GM18507 (cell line): ENCODE results near the gene TAGLN2.
"Not testable (repeated sequence)": the region's sequence is repeated elsewhere in the genome, so short reads cannot be mapped to it uniquely, and the experiment has no call there.

Experiments used
- DNase-seq: peaks from one replicate; pipeline ENCODE4 v3.0.0; 2011; ENCODE audit warnings: low read depth; ENCODE audit not compliant: insufficient read length; ENCODE audit errors: extremely low spot score
- FAIRE-seq: peaks from 2 replicates; lab custom pipeline; 2011; peaks lifted over from hg19 to GRCh38; lab: Jason Lieb, UNC

Gene TAGLN2

GRCh38 chr1:159911326-159912070, 13.8 kb downstream of the TAGLN2 start:
- DNase-seq, result no peak
- no peak for FAIRE-seq

DNA sequence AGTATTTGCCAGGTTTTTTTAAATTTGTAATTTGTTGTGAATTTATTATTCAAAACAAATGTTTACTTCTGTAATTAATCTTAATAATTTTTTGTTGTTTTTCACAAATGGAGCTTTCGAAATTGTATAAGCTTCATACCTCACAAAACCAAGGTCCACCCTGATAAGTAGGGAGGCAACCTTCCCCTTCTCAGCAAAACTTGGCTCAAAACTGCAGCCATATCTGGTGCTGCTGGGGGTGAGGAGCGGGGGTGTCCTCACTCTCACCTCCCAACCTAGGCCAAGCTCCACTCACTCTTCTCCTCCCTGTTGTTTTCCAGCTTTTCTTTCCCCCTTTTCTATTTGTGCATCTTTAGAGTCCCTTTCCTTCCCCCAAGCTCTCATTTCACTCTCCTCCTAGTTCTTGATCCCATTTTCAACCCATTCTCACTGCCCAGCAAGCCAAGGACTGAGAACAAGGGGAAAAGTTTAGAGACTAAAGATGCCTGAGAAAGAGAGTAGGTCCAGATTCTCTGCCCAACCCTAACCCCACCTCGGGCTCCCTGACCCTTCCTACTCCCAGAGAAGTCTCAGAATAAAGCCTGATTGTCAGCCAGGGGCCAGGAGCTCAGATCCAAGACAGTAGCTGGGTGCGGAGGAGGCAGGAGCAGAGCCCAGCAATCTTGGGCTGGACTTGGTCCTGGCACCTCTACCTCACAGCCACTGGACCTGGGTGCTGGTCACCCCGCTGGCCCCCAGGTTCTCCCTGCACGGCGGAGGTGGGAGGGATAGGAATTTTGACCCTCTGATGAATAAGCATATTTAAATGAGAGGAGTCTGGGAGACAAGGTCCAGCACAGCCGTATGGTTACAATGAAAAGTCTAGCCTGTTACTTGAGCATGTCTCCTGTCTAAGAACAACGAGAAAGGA, 17.0 kb downstream of the TAGLN2 start:
- FAIRE-seq (no peak), DNase-seq (no peak)

GRCh38 chr1:159906960-159907359, 18.3 kb downstream of the TAGLN2 start:
- FAIRE-seq, result no peak
- DNase-seq, result no peak

GRCh38 chr1:159904036-159904435, 21.3 kb downstream of the TAGLN2 start:
- DNase-seq, FAIRE-seq: not testable (repeated sequence)

DNA sequence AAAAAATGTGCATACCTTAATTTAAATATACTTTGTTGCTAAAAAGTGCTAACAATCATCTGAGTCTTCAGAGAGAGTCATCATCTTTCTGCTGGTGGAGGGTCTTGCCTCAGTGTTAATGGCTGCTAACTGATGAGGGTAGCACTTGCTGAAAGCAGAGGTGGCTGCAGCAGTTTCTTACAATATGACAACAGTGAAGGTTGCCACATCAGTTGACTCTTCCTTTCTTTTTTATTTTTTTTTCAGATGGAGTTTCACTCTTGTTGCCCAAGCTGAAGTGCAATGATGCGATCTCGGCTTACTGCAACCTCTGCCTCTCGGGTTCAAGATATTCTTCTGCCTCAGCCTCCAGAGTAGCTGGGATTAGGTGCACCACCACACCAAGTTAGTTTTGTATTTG, 22.8 kb downstream of the TAGLN2 start:
- FAIRE-seq (no peak), DNase-seq (no peak)

GRCh38 chr1:159900755-159901360, 24.4 kb downstream of the TAGLN2 start:
- no peak for FAIRE-seq

DNA sequence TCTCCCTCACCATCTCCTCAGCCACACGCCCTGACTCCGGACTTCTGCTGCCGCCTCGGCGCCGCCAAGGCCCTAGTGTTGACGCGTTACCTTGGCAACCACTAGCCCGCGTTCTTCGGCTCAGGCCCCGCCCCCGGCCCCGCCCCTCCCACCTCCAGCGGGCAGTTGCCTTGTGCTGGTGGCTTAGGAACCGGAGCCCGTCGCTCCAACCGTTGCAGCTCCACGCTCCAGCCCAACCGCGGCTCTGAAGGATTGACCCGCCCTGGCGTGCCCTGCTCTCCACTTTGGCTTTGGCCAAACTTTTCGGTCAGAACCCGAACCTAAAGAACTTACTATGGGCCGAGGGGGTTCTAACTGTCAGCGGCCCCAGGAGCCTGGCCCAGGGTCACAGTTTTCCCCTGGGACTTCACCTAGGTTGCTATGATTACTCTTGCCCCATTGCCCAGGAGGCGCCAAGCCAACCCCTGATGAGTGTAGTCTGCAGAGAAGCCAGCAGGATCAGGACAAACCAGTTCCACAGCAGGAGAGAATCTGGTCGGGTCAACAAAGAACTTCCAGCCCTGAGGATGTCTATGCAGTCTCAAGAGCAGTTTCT, 25.1 kb downstream of the TAGLN2 start, which contains the start of gene CFAP45:
CFAP45 (minus strand) TSS at position 80 of the 595 bp plus-strand sequence; CDS start at position 13, 67 bp downstream.
- DNase-seq (no peak), FAIRE-seq (no peak)

More at GRCh38 chr1:159900755-159901360, 24.4 kb downstream of the TAGLN2 start:
- DNase-seq, result no peak

- not testable (repeated sequence) for FAIRE-seq, DNase-seq
Measured at GRCh38 chr1:159899634-159900033, 25.7 kb downstream of the TAGLN2 start.

DNA sequence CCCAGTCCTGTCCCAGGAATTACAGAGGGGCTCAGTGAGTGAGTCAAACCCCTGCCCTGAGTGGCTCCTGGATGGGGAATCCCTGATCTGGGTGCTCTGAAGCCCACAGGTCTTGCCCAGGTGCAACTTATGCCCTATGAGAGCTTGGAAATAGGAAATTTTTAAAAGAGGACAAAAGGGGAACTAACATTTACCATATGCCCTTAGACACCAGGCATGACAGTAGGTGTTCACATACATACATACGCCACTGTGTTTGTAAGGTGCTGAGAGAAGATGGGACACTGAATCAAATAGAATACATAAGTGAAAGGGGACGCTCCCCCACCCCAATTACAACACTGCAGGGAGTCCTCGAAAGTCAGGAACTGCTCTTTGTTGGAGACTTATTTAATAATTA, 26.8 kb downstream of the TAGLN2 start:
- no peak for FAIRE-seq
- no peak for DNase-seq

DNA sequence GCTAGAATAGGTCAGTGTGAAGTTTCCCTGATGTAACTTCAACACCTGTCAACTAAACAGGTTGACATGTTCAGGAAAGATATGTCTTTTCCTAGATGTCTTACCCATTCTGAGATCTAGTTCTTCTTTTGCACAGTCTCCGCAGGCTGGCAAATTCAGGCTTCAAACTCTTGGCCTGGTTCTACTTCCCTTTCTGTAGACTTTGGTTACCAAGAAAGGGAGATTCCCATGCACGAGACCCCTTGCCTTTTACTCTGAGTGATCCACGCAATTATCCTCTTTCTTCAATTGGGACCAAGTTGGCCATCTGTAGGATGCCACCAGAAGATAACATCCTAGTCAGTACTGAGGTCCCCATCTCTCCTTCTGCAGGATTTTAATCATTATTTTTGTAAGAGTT, 27.3 kb downstream of the TAGLN2 start:
- no peak for FAIRE-seq

DNA sequence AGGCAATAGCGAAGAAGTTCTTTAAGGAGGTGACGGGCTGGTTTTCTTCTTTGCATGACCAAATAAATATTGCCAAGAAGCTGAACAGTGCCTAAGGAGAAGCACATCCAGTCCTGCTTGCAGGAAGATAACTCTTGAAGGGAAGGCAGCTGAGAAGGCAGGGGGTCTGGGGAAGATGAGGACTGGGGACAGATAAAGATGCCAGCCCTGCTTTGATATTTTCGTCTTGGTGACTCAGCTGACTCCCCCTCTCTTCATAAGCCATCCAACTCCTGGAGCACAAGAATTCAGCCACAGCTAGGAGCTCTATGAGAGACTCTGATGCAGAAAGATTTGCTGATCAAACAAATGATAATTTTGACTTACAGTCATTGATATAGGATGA, 28.8 kb downstream of the TAGLN2 start:
- FAIRE-seq (no peak), DNase-seq (no peak)

More for the DNA sequence above, 27.3 kb downstream of the TAGLN2 start:
- no peak for DNase-seq

GRCh38 chr1:159895836-159896545, 29.3 kb downstream of the TAGLN2 start:
- FAIRE-seq (no peak), DNase-seq (no peak)

- DNase-seq (no peak), FAIRE-seq (no peak)
Measured at GRCh38 chr1:159895286-159895685, 30.0 kb downstream of the TAGLN2 start.

DNA sequence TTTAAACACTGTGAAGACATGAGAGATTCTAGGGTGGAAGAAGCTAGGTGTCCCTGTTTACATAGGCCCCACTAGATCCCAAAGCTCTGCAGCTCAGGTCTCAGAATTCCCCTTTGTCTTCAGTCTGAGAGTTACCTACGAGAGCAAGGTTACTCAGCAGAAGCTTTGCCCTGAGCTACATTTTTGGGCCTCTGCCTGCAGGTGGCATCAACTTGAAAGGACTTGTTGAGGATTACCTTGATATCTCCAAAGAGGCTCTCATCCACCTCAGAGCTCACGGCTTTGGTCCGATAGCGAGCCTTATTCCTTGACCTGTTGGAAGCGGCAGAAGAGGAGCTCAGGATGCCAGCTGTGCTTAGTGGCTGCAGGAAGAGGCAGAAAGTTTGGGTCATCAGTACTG, 32.4 kb downstream of the TAGLN2 start:
- no peak for DNase-seq
- FAIRE-seq, result no peak

DNA sequence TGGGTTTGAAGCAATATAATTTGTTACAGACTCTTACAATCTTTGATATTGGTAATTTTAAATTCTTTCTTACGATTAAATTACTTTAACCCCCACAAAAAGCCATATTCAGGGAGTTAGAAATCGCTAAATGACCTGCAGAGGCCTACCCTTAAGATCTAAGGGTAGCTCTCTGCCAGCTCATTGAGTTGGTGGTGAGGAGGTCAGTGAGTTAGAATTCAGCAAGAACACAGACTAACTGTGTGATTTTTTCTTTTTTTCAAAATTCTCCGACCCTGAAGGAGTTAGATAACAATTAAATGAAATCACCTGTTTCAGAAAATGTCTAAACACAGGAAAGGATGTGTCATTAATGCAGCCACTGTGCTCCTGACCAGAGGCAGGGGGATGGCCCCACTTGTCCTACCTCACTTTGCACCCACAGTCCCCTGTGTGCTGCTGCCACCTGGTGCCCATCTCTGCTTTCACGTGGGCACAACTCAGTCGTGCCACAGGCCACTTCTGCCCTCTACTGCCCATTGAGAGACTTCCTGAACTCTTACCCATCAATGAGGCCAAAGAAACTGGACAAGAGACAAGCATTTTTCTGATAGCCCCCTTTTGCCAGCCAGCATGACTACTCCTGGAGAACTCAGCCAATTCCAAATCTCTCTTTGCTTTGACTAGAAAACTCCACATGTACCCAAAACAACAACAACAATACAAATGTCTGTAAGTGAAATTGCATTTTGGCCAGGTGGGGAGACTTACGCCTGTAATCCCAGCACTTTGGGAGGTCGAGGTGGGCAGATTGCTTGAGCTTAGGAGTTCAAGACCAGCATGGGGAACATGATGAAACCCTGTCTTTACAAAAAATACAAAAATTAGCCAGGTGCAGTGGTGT, 33.8 kb downstream of the TAGLN2 start:
- peak; percentile 45 for DNase-seq
- peak; percentile 93 for FAIRE-seq

DNA sequence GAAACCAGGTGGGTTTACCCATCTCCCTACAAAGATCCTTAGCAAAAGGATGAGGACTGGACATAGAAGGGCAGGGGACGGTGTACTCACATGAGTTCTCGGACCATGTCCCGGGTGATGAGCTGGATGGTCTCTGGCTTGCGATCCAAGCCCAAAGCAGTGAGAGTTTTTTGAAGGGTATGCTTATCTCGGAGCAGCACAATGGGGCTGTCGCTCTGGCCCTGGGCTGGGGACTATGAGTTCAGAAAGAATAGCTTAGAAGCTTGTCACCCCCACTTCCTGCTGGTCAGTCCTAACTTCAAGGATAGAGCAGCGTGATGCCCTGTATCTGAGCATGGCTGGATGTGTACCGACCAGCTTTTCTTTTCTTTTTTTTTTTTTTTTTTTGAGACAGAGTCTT, 34.9 kb downstream of the TAGLN2 start:
- DNase-seq, result no peak
- FAIRE-seq, result no peak

GRCh38 chr1:159889821-159890252, 35.5 kb downstream of the TAGLN2 start:
- peak; percentile 87 for FAIRE-seq
- peak; percentile 60 for DNase-seq

DNA sequence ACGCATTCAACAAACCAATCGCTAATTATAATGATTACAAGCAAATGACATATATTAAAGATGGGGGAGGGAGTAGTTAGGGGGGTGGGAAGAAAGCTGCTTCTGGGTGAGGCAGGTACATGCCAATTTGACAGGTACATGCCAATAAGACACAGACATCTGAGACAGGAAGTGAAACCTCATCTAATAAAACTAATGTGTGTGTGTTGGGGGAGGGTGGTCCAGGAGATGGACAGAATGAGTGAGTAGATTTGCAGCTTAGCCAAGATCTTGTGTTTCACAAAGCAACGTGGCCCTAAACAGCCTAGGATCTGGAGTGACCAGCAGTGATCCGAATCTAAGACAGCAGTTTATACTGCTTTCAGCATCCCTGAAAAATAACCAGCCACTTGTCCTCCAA, 36.1 kb downstream of the TAGLN2 start:
- DNase-seq, result no peak
- peak; percentile 45 for FAIRE-seq
